Fibroblast of skin of left biceps (primary cell): ENCODE results near the gene CAV3.

Experiments
- DNase-seq, 2 experiments: peaks; one replicate each; pipeline ENCODE4 v3.0.0-alpha.2; 2013; ENCODE audit warnings: low read depth in 2 of 2

Gene CAV3

DNA sequence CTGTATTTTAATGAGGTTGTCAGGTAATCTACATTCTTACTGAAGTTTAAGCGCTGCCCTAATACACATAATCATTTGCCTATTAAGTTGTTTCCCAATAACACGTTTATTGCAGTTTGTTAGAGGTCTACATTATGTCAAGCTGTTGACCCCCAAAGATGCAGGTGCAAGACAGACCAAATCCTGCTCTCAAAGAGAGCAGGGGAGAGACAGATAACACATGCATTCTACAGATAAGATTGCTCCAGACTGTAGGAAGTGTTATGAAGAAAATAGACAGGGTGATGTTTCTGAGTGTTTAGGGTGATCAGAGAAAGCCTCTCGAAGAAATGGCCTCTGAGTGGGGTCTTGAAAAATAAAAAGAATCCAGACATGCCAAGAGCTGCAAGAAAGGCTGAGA is 60.6 kb downstream of the CAV3 start:
- no peak for DNase-seq
